ENCODE data around the gene MTMR10.

The MTMR10 gene

GRCh38 chr15:30956216-30957124, 35.0 kb downstream of the MTMR10 start:
- TF ChIP-seq, protein P1, sequence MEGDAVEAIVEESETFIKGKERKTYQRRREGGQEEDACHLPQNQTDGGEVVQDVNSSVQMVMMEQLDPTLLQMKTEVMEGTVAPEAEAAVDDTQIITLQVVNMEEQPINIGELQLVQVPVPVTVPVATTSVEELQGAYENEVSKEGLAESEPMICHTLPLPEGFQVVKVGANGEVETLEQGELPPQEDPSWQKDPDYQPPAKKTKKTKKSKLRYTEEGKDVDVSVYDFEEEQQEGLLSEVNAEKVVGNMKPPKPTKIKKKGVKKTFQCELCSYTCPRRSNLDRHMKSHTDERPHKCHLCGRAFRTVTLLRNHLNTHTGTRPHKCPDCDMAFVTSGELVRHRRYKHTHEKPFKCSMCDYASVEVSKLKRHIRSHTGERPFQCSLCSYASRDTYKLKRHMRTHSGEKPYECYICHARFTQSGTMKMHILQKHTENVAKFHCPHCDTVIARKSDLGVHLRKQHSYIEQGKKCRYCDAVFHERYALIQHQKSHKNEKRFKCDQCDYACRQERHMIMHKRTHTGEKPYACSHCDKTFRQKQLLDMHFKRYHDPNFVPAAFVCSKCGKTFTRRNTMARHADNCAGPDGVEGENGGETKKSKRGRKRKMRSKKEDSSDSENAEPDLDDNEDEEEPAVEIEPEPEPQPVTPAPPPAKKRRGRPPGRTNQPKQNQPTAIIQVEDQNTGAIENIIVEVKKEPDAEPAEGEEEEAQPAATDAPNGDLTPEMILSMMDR (IDR thresholded peaks at IDR 0.05) = no peak
- Histone ChIP-seq H3K4me3 (no peak overlapping the region), H3K36me3 (peaks cover 75 to 96% (median 96%) of the 10 kb centered on the region in 3 donors), H3K27me3 (no peaks in the 10 kb centered on the region), H3K4me1 (no peaks in the 10 kb centered on the region), H3K27ac (no peak overlapping the region), H3K9me3 (no peaks in the 10 kb centered on the region)
- no peak for DNase-seq
- intact Hi-C loops (cut with DNase I; ENCODE audit: low total_unique reads) = no loop called here

DNA sequence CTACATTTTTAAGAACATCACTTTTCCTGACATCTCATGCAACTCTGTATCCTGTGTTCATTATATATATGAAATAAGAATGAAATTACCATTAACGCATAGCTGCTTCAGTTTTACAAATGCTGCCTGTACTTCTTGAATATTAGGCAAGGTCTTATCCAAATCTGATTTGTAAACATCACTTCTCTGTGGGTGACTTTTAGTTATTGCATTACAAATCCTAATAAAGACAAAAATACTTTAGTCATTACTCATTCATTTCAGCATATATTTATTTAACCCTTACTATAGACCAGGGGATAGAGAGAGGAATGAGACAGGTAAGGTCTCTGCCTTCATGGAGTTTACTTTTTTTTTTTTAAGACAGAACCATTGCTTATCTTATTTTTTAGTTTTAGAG, 36.8 kb downstream of the MTMR10 start:
- H3K36me3 ChIP-seq = peaks cover 84 to 97% (median 96%) of the 10 kb centered on the region in 3 donors
- intact Hi-C loops (cut with DNase I; ENCODE audit: low total_unique reads) = no loop called here
- H3K27ac ChIP-seq = no peak overlapping the region

DNA sequence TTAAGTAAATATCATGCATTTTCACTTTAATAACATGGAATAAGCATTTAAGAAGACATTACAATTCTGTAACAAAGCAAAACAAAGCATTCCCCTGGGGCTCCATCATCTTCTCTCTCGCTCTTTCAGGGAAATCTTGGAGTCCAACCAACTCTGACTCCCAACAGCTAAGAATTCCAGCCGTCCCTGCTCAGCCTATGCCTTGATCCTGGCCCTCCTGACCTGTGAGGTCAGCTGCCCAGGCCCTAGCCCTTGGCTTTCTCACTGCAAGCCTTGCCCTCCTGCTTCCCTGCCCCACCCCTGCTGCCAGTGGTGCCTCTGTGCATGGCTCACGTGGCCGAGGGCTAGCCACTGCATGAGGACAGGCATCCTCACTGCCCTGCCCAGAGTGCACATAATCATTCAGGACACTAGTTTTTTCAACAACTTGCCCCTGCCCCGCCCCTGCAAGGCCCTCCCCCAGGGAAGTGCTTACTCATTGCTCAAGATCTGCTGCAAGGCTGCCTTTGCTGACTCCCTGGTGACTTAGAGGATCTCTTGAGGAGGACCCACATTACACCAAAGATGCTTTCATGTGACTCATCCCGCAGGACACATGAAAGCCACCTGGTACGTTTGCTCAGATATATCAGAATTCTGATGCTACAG, 37.6 kb downstream of the MTMR10 start:
- Histone ChIP-seq H3K4me1 (no peaks in the 10 kb centered on the region), H3K27ac (no peak overlapping the region), H3K27me3 (no peaks in the 10 kb centered on the region), H3K36me3 (peaks cover 90 to 97% (median 96%) of the 10 kb centered on the region in 3 donors), H3K4me3 (no peak overlapping the region), H3K9me3 (no peaks in the 10 kb centered on the region)
- intact Hi-C loops (cut with DNase I; ENCODE audit: low total_unique reads) = no loop called here
- TF ChIP-seq, protein P1 (IDR thresholded peaks at IDR 0.05) = no peak
- DNase-seq = no peak

More for the DNA sequence above, 36.8 kb downstream of the MTMR10 start:
- TF ChIP-seq, protein P1 (IDR thresholded peaks at IDR 0.05) = no peak
- Histone ChIP-seq H3K4me3 (no peak overlapping the region), H3K27me3 (no peaks in the 10 kb centered on the region), H3K4me1 (no peaks in the 10 kb centered on the region), H3K9me3 (no peaks in the 10 kb centered on the region)
- no peak for DNase-seq

GRCh38 chr15:30953183-30953582, 38.2 kb downstream of the MTMR10 start:
- H3K4me1 ChIP-seq = no peaks in the 10 kb centered on the region
- intact Hi-C loops (cut with DNase I; ENCODE audit: low total_unique reads) = no loop called here
- no peak for DNase-seq
- H3K27ac ChIP-seq = no peak overlapping the region
- no peaks in the 10 kb centered on the region for H3K27me3 ChIP-seq
- TF ChIP-seq, protein P1 (IDR thresholded peaks at IDR 0.05) = no peak
- peaks cover 95 to 97% (median 96%) of the 10 kb centered on the region in 3 donors for H3K36me3 ChIP-seq
- H3K9me3 ChIP-seq = no peaks in the 10 kb centered on the region
- H3K4me3 ChIP-seq = no peak overlapping the region

DNA sequence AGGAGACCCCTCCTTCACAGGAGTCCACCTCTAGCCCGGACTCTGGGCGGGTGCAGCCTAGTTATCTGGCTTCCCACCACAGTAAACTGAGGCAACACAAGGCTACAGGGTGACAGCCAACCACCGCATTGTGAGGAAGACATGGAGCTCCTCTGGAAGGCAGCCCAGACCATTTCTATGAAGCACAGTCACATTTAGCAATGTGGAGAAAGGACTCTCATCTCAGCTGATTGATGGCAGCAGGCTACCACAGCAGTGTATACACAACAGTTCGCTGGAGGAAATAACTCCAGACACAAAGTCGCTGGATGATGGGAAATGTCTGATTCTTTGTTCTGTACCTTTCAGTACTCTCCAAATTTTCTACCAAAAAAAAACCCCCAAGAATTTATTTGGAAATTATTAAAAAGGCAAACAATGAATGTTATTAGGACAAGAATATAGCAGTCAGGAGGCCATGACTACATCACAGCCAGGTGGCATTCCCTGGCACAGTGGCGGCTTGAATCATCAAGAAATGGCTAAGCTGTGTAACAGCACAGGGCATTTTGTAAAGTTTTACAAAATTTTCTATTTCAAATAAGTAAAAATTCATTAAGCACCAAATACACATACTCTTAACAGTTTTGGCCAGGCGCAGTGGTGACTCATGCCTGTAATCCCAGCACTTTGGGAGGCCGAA, 47.6 kb downstream of the MTMR10 start:
- Histone ChIP-seq H3K4me1 (no peaks in the 10 kb centered on the region), H3K27me3 (no peaks in the 10 kb centered on the region), H3K4me3 (no peak overlapping the region), H3K9me3 (no peaks in the 10 kb centered on the region), H3K36me3 (peaks cover 81 to 98% (median 96%) of the 10 kb centered on the region in 3 donors), H3K27ac (no peak overlapping the region)
- DNase-seq = no peak
- intact Hi-C loops (cut with DNase I; ENCODE audit: low total_unique reads) = no loop called here
- TF ChIP-seq, protein P1 (IDR thresholded peaks at IDR 0.05) = no peak

All from tibial artery (tissue), 4 donors.